Measurements from ENCODE around the gene STX2.

Gene STX2

DNA sequence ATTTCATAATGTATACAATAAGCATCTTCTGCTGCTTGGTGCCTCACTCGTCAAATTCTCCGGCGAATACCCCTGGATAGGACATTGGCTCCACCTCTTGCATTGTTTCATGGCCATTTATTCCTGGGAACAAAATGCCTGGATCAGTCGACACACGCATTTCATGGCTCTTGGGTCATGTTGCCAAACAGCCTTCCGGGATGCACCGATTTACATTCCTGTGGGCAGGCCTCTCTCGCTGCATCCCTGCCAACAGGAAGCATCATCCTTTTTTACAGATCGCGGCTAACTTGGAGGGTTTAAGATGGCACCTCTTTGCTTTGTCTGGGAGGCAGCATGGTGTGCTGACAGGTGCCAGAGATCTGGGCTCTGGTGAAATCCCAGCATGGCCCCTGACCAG is 90.3 kb downstream of the STX2 start:
- no peak overlapping the region for H3K27ac ChIP-seq (ENCODE audit: low read length)
- no peaks in the 10 kb centered on the region for H3K36me3 ChIP-seq (ENCODE audit: insufficient read depth, low read depth, low read length)

GRCh38 chr12:130747867-130748740 is 90.9 kb downstream of the STX2 start:
- Histone ChIP-seq H3K9ac (ENCODE audit: low read depth, low read length) (no peak overlapping the region), H3K4me1 (ENCODE audit: insufficient read depth, low read length) (no peaks in the 10 kb centered on the region), H3K36me3 (ENCODE audit: insufficient read depth, low read depth, low read length) (no peaks in the 10 kb centered on the region), H3K27ac (ENCODE audit: low read length) (no peak overlapping the region), H3K4me3 (ENCODE audit: low read length) (no peak overlapping the region), H3K9me3 (ENCODE audit: insufficient read depth, low read depth, low read length) (no peaks in the 10 kb centered on the region), H3K27me3 (ENCODE audit: insufficient read depth, low read length) (no peaks in the 10 kb centered on the region)

More for the DNA sequence above, 90.3 kb downstream of the STX2 start:
- H3K4me3 ChIP-seq (ENCODE audit: low read length), result no peak overlapping the region
- H3K9me3 ChIP-seq (ENCODE audit: insufficient read depth, low read depth, low read length), result no peaks in the 10 kb centered on the region
- no peaks in the 10 kb centered on the region for H3K4me1 ChIP-seq (ENCODE audit: insufficient read depth, low read length)
- no peaks in the 10 kb centered on the region for H3K27me3 ChIP-seq (ENCODE audit: insufficient read depth, low read length)
- H3K9ac ChIP-seq (ENCODE audit: low read depth, low read length), result no peak overlapping the region

- no peaks in the 10 kb centered on the region for H3K27me3 ChIP-seq (ENCODE audit: insufficient read depth, low read length)
- H3K4me3 ChIP-seq (ENCODE audit: low read length), result no peak overlapping the region
- H3K27ac ChIP-seq (ENCODE audit: low read length), result no peak overlapping the region
- no peak overlapping the region for H3K9ac ChIP-seq (ENCODE audit: low read depth, low read length)
- no peaks in the 10 kb centered on the region for H3K36me3 ChIP-seq (ENCODE audit: insufficient read depth, low read depth, low read length)
- H3K9me3 ChIP-seq (ENCODE audit: insufficient read depth, low read depth, low read length), result no peaks in the 10 kb centered on the region
- no peaks in the 10 kb centered on the region for H3K4me1 ChIP-seq (ENCODE audit: insufficient read depth, low read length)
Observed at GRCh38 chr12:130746546-130746945, 92.5 kb downstream of the STX2 start.

- no peaks in the 10 kb centered on the region for H3K4me1 ChIP-seq (ENCODE audit: insufficient read depth, low read length)
- H3K9ac ChIP-seq (ENCODE audit: low read depth, low read length), result no peak overlapping the region
Observed at GRCh38 chr12:130745921-130746320, 93.1 kb downstream of the STX2 start.

DNA sequence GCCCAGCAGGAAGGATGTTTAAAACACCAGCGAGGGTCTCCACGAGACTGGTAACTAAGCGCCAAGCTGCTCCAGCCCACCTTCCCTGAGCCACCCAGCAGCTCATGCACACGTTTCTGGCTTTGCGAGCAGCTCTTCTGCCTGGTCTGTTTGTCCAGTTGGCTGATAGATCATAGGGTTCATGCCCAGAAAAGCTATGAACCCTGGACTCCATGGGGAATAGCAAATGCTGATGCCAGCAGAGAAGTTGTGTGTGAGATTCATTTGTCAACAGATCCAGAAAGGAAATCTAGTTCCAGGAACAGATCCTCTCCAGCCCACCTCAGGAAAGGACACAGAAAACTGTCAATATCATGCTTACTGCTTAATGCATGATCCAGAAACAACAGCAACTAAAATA is 94.8 kb downstream of the STX2 start:
- Histone ChIP-seq H3K27ac (ENCODE audit: low read length) (no peak overlapping the region), H3K4me3 (ENCODE audit: low read length) (no peak overlapping the region), H3K4me1 (ENCODE audit: insufficient read depth, low read length) (no peaks in the 10 kb centered on the region), H3K9me3 (ENCODE audit: insufficient read depth, low read depth, low read length) (no peaks in the 10 kb centered on the region), H3K27me3 (ENCODE audit: insufficient read depth, low read length) (no peaks in the 10 kb centered on the region), H3K9ac (ENCODE audit: low read depth, low read length) (no peak overlapping the region), H3K36me3 (ENCODE audit: insufficient read depth, low read depth, low read length) (no peaks in the 10 kb centered on the region)

More at GRCh38 chr12:130745921-130746320, 93.1 kb downstream of the STX2 start:
- Histone ChIP-seq H3K27ac (ENCODE audit: low read length) (no peak overlapping the region), H3K4me3 (ENCODE audit: low read length) (no peak overlapping the region), H3K27me3 (ENCODE audit: insufficient read depth, low read length) (no peaks in the 10 kb centered on the region), H3K9me3 (ENCODE audit: insufficient read depth, low read depth, low read length) (no peaks in the 10 kb centered on the region), H3K36me3 (ENCODE audit: insufficient read depth, low read depth, low read length) (no peaks in the 10 kb centered on the region)

DNA sequence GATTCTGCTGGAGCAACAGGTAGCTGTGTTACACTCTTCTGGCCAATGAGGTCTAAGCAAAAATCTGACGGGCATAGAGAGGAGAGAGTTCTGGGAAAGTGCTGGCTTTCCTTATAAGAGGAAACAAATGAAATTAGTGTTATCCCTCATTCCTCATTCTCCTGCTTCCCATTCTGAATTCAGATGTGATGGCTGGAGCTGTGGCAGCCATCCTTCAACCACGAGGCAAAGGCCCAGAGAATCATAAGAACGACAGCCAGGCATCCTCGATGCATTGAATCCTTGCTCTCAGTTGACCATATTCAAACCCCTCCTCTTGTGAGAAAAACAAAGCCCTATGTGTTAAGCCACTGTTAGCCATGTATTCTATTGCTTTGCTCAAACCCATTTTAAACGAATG is 95.4 kb downstream of the STX2 start:
- Histone ChIP-seq H3K9ac (ENCODE audit: low read depth, low read length) (no peak overlapping the region), H3K4me1 (ENCODE audit: insufficient read depth, low read length) (no peaks in the 10 kb centered on the region), H3K4me3 (ENCODE audit: low read length) (no peak overlapping the region), H3K9me3 (ENCODE audit: insufficient read depth, low read depth, low read length) (no peaks in the 10 kb centered on the region), H3K36me3 (ENCODE audit: insufficient read depth, low read depth, low read length) (no peaks in the 10 kb centered on the region), H3K27ac (ENCODE audit: low read length) (no peak overlapping the region), H3K27me3 (ENCODE audit: insufficient read depth, low read length) (no peaks in the 10 kb centered on the region)

DNA sequence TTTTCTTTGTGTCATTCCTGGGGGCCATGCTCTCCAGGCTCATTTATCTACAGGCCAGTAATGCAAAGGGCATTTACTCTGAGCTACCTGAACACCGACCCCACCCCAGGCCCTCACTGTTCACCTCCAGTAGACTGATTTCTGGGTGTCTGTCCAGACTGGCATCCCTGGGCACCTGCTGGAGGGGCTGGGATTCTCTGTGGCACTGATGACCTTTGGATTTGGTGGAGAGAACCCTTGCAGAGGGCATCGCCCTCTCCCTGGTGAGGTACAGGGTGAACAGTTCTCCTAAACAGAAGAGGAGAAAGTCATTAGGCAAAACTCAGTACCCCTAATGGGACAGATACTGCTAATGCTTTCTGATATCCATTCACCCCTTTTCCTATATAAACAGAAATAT is 95.9 kb downstream of the STX2 start:
- no peaks in the 10 kb centered on the region for H3K27me3 ChIP-seq (ENCODE audit: insufficient read depth, low read length)
- no peaks in the 10 kb centered on the region for H3K9me3 ChIP-seq (ENCODE audit: insufficient read depth, low read depth, low read length)
- H3K4me1 ChIP-seq (ENCODE audit: insufficient read depth, low read length), result no peaks in the 10 kb centered on the region

GRCh38 chr12:130742716-130743115 is 96.3 kb downstream of the STX2 start:
- Histone ChIP-seq H3K4me3 (ENCODE audit: low read length) (no peak overlapping the region), H3K4me1 (ENCODE audit: insufficient read depth, low read length) (no peaks in the 10 kb centered on the region), H3K9ac (ENCODE audit: low read depth, low read length) (no peak overlapping the region), H3K27me3 (ENCODE audit: insufficient read depth, low read length) (no peaks in the 10 kb centered on the region), H3K27ac (ENCODE audit: low read length) (no peak overlapping the region), H3K9me3 (ENCODE audit: insufficient read depth, low read depth, low read length) (no peaks in the 10 kb centered on the region), H3K36me3 (ENCODE audit: insufficient read depth, low read depth, low read length) (no peaks in the 10 kb centered on the region)

More for the DNA sequence above, 95.9 kb downstream of the STX2 start:
- no peak overlapping the region for H3K4me3 ChIP-seq (ENCODE audit: low read length)
- H3K36me3 ChIP-seq (ENCODE audit: insufficient read depth, low read depth, low read length), result no peaks in the 10 kb centered on the region
- no peak overlapping the region for H3K27ac ChIP-seq (ENCODE audit: low read length)
- no peak overlapping the region for H3K9ac ChIP-seq (ENCODE audit: low read depth, low read length)

DNA sequence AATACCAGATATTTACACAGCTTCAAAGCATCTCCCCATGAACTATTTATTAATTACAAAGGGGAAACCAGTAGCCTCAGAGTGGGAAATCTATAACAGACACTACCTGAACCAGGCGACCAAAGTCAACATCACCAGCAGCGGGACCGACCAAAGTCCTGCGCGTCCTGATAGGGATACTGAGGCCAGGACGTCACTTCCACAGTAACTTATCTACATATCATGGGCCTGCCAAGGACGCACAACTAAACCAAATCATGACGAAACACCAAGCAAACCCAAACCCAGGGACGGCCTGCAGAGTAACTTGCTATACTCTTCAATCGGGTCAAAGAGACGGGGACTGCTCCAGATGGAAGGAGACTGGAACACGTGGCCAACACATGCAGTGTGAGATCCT is 96.9 kb downstream of the STX2 start:
- no peak overlapping the region for H3K9ac ChIP-seq (ENCODE audit: low read depth, low read length)
- H3K9me3 ChIP-seq (ENCODE audit: insufficient read depth, low read depth, low read length), result no peaks in the 10 kb centered on the region

More for the DNA sequence above, 96.9 kb downstream of the STX2 start:
- H3K27ac ChIP-seq (ENCODE audit: low read length), result no peak overlapping the region
- H3K36me3 ChIP-seq (ENCODE audit: insufficient read depth, low read depth, low read length), result no peaks in the 10 kb centered on the region
- H3K4me1 ChIP-seq (ENCODE audit: insufficient read depth, low read length), result no peaks in the 10 kb centered on the region
- H3K27me3 ChIP-seq (ENCODE audit: insufficient read depth, low read length), result no peaks in the 10 kb centered on the region
- no peak overlapping the region for H3K4me3 ChIP-seq (ENCODE audit: low read length)
